A673 (cell line): ENCODE data around the gene MAN1A2. TPM values are rescaled to one million over a fixed set of nuclear protein-coding genes. Genes with fewer than 3 reads are reported as not detected.

Source experiments
- BruUV-seq: library from RNA; stranded (reverse); fragments of 400-500 nt; replicated peaks from 2 replicates; lab custom pipeline; 2021; lab: Mats Ljungman, UMichigan
- CTCF ChIA-PET: fragments of 300-600 bp; sonication (Branson Sonifier 250); formaldehyde crosslinking; loops from one replicate; lab custom pipeline; 2022; ENCODE audit warnings: antibody characterized with exemption; lab: Charles Lee
- POLR2A ChIA-PET: fragments of 300-600 bp; sonication (Branson Sonifier 250); formaldehyde crosslinking; loops from one replicate; lab custom pipeline; 2022; ENCODE audit warnings: antibody characterized with exemption; ENCODE audit not compliant: low non-redundant PET; lab: Charles Lee
- DNase-seq: peaks from one replicate; pipeline ENCODE4 v3.0.0-alpha.2; 2015; ENCODE audit warnings: low spot score
- H3K27ac ChIP-seq: fragments of 200-600 bp; sonication (generic); 2 replicates; pipeline ENCODE4 v1.5.1; 2016; ENCODE audit warnings: mixed run types, low read depth, mild to moderate bottlenecking, mixed read lengths, antibody characterized with exemption, low read length; ENCODE audit not compliant: poor library complexity, severe bottlenecking
- H3K27me3 ChIP-seq: fragments of 200-600 bp; sonication (generic); replicated peaks from 2 replicates; pipeline ENCODE4 v1.6.1; 2017; ENCODE audit warnings: mixed run types, low read depth, mild to moderate bottlenecking, mixed read lengths, antibody characterized with exemption, low read length; ENCODE audit not compliant: insufficient read depth, poor library complexity
- H3K36me3 ChIP-seq: fragments of 200-600 bp; sonication (generic); 2 replicates; pipeline ENCODE4 v1.6.1; 2016; ENCODE audit warnings: mixed run types, mild to moderate bottlenecking, mixed read lengths, antibody characterized with exemption, low read length; ENCODE audit not compliant: insufficient read depth, poor library complexity, severe bottlenecking
- H3K4me1 ChIP-seq: fragments of 200-600 bp; sonication (generic); 2 replicates; pipeline ENCODE4 v1.6.1; 2017; ENCODE audit warnings: mixed run types, mild to moderate bottlenecking, mixed read lengths, antibody characterized with exemption, low read length; ENCODE audit not compliant: insufficient read depth, poor library complexity, severe bottlenecking
- H3K4me3 ChIP-seq: fragments of 200-600 bp; sonication (generic); 2 replicates; pipeline ENCODE4 v1.5.1; 2016; ENCODE audit warnings: low read depth, mixed run types, mild to moderate bottlenecking, mixed read lengths, low read length; ENCODE audit not compliant: poor library complexity, severe bottlenecking
- H3K9me3 ChIP-seq: fragments of 200-600 bp; sonication (generic); 2 replicates; pipeline ENCODE4 v1.6.1; 2016; ENCODE audit warnings: mixed run types, low read depth, mild to moderate bottlenecking, mixed read lengths, antibody characterized with exemption, low read length; ENCODE audit not compliant: poor library complexity, severe bottlenecking
- EZH2 ChIP-seq: fragments of 200-600 bp; sonication (generic); IDR thresholded peaks from 2 replicates; pipeline ENCODE4 v1.6.1; 2017; ENCODE audit warnings: borderline replicate concordance, low read depth, mild to moderate bottlenecking, mixed read lengths, antibody characterized with exemption, low read length; ENCODE audit not compliant: poor library complexity, severe bottlenecking
- intact Hi-C: fragments of 100-400 bp; cut with micrococcal nuclease; formaldehyde crosslinking; loops from one replicate; pipeline ENCODE4 v1.10.0; 2022; ENCODE audit not compliant: unreplicated experiment
- total RNA-seq: library from RNA; stranded (reverse); gene quantifications from 2 replicates; pipeline ENCODE4 v1.2.3, GENCODE V29; 2021
- TF ChIP-seq, protein P1 (sequence below): fragments of 300-800, 200-600 bp; sonication (generic); conservative IDR thresholded peaks from 2 replicates; pipeline ENCODE4 v1.5.1; 2017; ENCODE audit warnings: low read depth, mild to moderate bottlenecking, antibody characterized with exemption, low read length, moderate library complexity, mixed read lengths

MAN1A2 gene
- total RNA-seq, 1 experiment from 2014 or later: 31.8 TPM

DNA sequence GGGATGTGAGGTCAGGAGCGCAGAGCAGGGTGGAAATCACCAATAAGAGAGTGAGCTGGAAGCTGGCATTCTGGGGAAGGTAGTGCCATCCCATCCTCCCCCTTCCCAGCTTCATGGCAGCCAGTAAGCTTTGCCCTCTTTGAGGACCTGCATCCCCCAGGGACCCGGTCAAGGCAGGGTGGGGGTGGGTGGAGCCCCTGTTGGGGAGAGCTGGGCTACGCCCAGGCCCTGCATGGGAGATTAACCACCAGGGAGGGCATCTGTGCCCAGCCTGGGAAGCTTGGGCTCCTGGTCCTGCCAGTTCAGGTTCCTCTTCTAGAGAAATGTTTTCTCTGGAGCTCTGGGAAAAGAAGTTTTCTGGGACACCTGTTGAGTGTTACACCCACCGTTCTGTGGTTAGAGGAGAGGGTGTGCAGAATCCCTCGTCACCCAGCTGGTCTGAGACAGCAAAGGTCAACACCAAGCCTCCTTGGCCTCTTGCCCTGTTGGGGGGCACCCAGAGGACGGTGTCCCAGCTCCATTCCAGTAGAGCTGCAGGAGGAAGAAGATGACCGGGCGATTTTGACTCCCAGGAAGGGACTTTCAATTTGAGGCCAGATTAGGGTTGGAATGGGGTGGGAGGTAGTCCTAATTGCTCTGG, 208.5 kb downstream of the MAN1A2 start:
- Histone ChIP-seq H3K27ac (no peak overlapping the region), H3K4me1 (no peaks in the 10 kb centered on the region), H3K27me3 (no peaks in the 10 kb centered on the region), H3K36me3 (no peaks in the 10 kb centered on the region), H3K9me3 (no peaks in the 10 kb centered on the region), H3K4me3 (no peak overlapping the region)
- no peak for TF ChIP-seq EZH2
- TF ChIP-seq, protein P1, sequence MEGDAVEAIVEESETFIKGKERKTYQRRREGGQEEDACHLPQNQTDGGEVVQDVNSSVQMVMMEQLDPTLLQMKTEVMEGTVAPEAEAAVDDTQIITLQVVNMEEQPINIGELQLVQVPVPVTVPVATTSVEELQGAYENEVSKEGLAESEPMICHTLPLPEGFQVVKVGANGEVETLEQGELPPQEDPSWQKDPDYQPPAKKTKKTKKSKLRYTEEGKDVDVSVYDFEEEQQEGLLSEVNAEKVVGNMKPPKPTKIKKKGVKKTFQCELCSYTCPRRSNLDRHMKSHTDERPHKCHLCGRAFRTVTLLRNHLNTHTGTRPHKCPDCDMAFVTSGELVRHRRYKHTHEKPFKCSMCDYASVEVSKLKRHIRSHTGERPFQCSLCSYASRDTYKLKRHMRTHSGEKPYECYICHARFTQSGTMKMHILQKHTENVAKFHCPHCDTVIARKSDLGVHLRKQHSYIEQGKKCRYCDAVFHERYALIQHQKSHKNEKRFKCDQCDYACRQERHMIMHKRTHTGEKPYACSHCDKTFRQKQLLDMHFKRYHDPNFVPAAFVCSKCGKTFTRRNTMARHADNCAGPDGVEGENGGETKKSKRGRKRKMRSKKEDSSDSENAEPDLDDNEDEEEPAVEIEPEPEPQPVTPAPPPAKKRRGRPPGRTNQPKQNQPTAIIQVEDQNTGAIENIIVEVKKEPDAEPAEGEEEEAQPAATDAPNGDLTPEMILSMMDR: no peak
- DNase-seq: no peak
- POLR2A ChIA-PET: no interaction called here
- CTCF ChIA-PET: no interaction called here
- intact Hi-C loops: no loop called here
- no TSS peak for BruUV-seq

DNA sequence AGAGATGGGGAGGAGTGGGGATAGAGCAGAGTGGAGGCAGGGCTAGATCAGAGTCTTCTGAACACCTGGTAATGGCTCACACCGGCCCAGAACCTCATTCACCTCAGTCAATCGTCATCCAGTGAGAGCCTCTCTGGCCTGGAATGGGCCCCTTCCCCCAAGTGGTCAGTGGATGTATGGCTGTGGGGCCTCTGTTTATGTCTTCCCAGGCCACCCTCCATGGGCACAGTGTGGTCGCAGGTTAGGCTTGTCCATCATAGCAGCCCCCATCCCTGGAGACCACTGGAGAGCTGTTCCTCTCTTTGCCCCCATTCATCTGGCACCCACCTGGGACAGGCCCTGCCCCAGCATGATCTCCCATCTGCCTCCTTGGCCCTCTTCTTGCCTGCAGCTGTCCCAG, 209.0 kb downstream of the MAN1A2 start:
- CTCF ChIA-PET: no interaction called here
- Histone ChIP-seq H3K4me3 (no peak overlapping the region), H3K27me3 (no peaks in the 10 kb centered on the region), H3K4me1 (no peaks in the 10 kb centered on the region), H3K27ac (no peak overlapping the region), H3K9me3 (no peaks in the 10 kb centered on the region), H3K36me3 (no peaks in the 10 kb centered on the region)
- POLR2A ChIA-PET: no interaction called here
- intact Hi-C loops: no loop called here
- DNase-seq: no peak
- TF ChIP-seq, protein P1: no peak
- TF ChIP-seq EZH2: no peak
- no TSS peak for BruUV-seq

DNA sequence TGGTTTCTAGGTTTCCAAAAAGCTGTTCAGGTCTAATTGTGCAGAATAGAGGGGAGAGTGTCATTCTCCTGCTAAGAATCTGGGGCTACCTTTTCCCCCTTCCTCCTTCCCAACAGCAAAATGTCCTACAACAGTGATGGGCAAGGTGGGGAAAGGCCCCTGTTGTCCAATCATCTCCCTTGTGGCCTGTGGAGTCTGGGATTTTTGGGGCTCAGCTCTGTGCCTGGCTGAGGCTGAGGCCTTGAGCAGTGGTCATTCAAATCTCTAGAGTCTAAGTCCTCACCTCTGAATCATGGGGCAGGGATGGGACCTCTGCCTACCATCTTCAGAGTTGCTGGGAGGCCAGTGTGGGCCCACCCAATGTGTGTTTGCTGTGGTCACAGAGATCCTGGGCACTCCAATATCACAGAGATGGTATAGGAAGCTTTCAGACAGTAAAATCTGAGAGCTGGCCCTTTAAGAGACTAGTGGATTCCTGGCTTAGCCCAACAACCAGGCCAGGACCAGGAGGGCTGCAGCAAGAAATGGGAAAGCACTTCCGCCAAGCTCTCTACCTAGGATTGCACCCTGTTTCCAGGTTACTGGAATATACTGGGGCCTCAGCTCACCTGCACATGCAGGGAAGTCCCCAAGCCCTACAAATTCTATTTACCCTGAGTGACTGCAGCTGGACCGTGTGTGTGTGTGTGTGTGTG, 210.1 kb downstream of the MAN1A2 start:
- CTCF ChIA-PET: interaction anchor here (0.7 kb wide), 1 partner anchor 23 kb away, joined by 8 read pairs; no protein-coding TSS in a partner anchor

More for the DNA sequence above, 210.1 kb downstream of the MAN1A2 start:
- H3K4me3 ChIP-seq: no peak overlapping the region
- no peak for DNase-seq
- no peaks in the 10 kb centered on the region for H3K4me1 ChIP-seq
- BruUV-seq: no TSS peak
- POLR2A ChIA-PET: interaction anchor here (0.5 to 0.6 kb wide), 2 partner anchors 126 to 624 kb away, joined by 6 read pairs; no protein-coding TSS in a partner anchor
- TF ChIP-seq, protein P1: no peak
- no peak for TF ChIP-seq EZH2
- no peaks in the 10 kb centered on the region for H3K27me3 ChIP-seq
- no peak overlapping the region for H3K27ac ChIP-seq
- H3K9me3 ChIP-seq: no peaks in the 10 kb centered on the region
- no peaks in the 10 kb centered on the region for H3K36me3 ChIP-seq
- intact Hi-C loops: no loop called here
